HG03378 (cell line): ENCODE data around the gene ETNK1.

Experiments
- ATAC-seq: cut with Tn5 transposase; IDR thresholded peaks from one replicate; pipeline ENCODE4 v1.9.1; 2021; ENCODE audit warnings: mild to moderate bottlenecking, moderate library complexity; ENCODE audit not compliant: unreplicated experiment

ETNK1 gene

DNA sequence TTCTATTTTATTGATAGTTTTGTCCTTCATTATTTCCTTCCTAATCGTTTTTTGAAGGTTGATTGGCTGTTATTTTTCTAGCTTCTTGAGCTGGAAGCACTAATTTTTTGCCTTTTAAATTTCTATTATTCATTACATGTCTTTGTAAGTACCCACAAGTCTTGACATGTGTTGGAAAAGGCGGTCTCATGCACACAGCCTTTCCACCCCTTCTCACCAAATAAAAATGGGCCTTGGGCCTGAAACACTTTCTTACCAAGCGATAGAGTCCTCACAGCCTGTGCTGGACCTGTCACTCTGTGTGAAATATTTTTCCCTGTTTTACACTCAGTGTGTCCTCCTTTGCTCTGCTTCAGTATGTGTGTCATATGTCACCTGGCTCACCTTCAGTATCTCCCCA, 9.9 kb downstream of the ETNK1 start:
- ATAC-seq = no peak

DNA sequence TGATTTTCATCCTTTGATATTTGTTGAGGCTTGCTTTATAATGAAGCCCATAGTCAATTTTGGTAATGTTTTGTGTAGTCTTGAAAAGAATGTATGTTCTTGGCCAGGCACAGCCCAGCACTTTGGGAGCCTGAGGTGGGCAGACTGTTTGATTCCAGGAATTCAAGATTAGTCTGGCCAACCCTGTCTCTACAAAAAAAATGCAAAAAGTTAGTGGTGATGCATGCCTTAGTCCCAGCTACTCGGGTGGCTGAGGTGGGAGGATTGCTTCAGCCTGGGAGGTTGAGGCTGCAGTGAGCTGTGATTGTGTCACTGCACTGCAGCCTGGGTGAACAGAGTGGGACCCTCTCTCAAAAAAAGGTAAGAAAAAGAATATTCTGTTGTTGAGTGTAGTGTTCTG, 10.8 kb downstream of the ETNK1 start:
- no peak for ATAC-seq

DNA sequence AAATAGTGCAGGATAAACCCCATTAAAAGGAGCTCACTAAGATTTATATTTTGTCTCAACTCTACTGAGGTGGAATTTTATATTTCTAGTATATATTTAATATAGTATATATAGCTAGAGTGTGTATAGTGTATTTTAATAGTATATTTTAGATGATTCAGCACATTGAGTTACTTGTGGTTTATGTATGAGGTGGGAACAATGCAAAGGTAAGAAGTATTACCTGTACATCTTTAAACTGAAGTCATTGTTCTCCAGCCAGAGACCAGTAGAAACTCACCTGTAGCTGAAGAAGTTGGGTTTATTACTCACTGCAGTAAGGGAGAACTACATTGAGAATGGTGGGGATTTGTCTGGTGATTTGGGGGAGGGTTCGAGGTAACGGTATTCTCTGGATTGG, 15.9 kb downstream of the ETNK1 start:
- ATAC-seq = no peak

DNA sequence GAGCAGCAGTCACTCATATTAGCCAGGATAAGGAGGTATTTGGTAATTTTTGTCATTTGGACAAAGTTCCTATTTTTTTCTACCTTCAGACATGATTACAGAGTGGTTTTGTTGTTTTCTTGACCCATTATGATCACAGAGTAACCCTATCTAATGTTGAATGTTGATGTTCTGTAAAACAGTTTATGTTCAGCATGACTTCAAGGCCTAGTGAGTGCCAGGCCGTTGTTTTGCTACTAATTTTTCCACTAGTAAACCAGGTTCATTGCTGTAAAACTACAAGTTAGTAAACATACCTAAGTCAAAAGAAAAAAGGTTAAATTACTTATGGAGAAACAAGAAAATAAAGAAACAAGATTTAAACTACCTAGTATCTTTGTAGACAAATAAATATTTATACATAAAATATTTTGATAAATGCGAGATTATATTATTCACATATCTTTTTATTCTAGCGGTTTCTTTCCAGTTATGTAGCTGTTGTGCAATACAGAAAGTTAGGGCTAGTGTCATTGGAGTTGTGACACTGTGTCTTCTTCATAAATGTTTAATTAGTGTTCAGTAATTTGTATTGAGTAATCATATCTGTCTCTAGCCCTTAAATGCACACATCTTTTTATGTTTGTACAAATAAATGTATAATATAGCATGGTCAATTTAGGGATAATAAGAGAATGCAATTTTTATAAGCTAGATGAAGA, 16.5 kb downstream of the ETNK1 start:
- ATAC-seq = no peak

DNA sequence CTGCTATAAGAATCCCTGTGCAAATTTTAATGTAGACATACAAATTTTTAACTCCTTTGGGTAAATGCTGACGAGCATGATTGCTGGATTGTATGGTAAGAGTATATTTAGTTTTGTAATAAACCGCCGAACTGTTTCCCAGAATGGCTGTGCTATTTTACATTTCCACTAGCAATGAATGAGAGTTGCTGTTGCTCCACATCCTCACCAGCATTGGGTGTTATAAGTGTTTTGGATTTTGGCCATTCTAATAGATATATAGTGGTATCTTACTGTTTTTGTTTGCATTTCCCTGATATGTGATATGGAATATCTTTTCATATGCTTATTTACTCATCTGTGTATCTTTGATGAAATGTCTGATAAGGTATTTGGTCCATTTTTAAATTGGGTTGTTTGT, 23.7 kb downstream of the ETNK1 start:
- ATAC-seq = no peak

DNA sequence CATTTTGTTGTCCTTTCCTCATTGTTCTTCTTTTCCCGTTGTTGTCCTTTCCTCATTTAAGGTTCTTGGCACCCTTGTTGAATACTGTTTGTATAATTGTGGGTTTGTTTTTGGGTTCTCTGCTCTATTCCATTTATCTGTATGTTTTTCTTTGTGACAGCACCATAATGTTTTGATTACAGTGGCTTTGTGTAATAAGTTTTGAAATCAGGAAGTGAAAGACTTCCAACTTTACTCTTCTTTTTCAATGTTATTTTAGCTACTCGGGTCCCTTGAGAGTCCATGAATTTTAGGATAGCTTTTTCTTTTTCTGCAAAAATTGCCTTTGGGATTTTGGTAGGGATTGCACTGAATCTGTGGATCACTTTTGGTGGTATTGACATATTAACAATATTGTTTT, 28.1 kb downstream of the ETNK1 start:
- no peak for ATAC-seq

DNA sequence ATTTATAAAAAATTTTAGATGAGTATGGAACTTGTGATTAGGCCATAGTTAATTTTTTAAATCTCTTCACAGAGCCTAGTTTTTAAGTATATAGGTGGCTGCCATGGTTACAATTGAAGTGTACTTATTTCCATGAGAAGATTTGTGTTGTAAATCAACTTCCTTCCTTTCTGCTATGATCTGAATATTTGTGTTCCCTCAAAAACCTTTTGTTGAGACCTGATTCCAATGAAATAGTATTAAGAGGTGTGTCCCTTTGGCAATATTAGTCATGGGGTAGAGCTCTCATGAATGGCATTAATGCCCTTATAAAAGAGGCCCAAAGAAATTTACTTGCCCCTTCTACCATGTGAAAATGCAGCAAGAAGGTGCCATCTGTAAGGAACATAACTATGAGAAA, 28.8 kb downstream of the ETNK1 start:
- no peak for ATAC-seq

DNA sequence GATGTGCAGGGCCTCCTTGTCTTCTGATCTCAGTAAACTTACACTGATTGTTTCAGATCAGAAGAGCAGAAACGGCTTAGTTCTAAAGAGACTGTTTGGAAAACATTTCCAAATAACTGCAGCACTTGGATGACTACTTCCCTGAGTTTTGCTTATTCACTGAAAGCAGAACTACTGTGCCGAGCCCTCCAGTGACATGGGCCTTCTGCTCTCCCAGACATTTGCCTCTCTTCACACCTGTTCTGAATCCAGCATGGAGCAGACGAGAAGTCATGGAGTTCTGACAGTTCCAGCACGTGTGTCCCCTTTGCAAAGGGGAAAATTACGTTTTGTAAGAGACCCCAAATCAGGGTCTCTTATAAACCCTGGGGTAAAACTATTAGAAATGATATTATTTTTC, 31.4 kb downstream of the ETNK1 start:
- ATAC-seq = no peak

DNA sequence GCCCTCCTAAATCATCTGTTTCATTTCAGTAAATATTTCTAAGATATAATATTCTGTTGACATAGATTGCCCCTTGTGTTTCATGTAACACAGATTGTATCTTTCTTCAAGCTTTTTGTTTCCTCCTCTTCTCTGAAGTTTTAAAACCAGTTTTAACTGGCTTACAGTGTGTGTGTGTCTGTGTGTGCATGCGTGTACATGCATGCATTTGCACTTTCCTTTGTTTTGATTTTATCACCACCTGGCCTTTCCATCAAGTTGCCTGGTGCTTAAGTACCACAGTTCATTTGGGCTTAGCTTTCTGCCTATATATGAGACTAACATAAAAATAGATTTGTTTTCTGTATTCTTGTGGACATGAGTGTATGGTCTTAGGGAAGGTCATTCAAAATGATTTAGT, 31.9 kb downstream of the ETNK1 start:
- no peak for ATAC-seq

DNA sequence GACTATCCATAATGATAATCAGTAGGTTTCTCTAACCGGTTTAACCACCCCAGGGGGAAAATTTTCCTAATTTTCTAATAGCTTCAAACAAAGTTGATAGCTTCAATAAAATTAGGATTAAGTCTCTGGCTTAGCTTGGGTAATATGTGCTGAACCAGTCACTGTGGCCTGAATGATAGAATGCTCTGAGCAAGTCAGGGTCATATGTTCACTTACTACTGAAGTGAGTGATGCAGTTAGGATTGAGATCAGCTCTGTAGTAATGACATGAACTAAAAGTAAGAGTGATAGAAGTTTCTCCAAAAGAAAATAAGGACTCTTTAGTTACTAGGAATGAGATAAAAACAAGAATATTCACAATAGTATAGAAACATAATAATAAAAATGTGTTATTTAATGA, 32.6 kb downstream of the ETNK1 start:
- no peak for ATAC-seq

DNA sequence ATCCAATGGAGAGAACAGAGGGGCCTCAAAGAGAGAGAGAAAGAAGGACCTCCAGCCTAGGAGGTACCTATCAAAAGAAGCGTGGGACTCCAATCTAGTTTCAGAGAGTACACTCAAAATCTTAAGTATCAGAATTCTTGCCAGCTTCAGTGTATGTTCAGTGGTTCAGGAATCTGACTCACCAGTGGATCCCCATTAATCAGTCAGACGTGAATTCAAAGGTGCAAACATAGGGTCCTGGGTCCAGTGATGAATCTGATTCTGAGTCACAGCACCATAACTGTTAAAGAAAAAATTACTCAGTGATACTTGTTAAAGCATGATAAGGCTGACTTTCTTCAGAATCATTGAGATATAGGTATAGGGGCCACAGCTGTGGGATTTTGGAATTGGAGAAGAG, 33.2 kb downstream of the ETNK1 start:
- ATAC-seq = peak; percentile 58

DNA sequence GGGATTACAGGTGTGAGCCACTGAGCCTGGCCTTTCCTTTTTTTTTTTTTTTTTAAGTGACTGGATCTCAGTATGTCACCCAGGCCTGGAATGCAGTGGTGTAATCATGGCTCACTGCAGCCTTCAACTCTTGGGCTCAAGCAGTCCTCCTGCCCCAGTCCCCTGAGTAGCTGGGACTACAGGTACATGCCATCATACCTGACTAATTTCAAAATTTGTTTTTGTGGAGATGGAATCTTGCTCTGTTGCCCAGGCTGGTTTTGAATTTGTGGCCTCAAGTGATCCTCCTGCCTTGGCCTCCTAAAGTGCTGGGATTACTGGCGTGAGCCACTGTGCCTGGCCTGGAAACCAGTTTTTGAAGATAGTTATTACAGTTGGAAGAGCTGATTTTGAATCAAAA, 37.4 kb downstream of the ETNK1 start:
- no peak for ATAC-seq

DNA sequence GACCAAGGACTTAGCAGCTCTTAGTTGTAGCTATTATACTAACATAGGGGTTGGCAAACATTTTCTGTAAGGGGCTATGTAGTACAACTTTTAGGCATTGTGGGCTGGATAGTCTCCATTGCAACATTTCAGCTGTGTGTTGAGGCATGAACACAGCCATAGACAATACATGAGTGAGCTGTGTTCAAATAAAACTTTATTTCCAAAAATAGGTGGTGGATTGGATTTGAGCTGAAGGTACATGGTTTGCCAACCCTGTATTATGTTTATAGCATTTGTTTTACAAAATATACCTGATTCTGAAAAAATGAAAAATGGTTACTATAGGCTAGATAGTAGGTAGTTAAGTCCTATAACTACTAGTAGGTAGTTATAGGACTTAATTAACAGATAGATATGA, 40.5 kb downstream of the ETNK1 start:
- no peak for ATAC-seq

DNA sequence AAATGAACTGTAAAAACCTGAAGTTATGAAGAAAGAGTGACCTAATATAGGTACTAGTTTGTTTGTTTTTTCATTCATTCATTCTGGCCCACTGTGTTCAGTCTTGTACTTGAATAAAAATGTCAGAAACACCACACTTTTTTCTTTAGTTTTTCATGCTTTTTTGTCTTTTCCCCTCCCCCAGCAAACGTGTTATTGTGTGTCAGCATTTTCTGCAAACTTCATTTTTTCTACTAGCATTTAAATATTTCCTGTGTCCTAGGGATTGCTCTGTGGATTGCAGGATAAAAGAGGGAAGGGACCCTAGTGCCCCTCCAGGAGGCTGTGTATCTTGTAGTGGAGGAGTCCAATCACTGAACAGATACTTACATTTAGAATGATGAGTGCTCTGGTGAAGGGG, 42.2 kb downstream of the ETNK1 start:
- no peak for ATAC-seq

DNA sequence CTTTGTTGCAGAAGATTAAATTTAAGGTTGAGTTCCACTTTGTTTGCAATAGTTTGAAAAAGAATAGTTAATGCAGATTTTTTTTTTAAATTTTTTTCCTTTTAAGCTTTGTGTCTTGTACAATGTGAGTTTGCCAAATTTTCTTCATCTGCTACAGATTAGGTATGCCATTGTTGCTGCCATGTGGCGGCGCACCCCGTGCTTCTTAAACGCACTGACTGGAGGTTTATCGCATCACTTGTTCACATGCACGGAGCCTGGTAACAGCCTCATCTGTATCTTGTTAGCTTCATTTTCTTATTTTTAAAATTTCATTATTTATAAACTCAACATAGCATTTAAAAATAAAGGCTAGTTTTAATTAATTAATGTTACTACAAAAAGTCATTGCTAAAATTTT, 43.5 kb downstream of the ETNK1 start:
- no peak for ATAC-seq

DNA sequence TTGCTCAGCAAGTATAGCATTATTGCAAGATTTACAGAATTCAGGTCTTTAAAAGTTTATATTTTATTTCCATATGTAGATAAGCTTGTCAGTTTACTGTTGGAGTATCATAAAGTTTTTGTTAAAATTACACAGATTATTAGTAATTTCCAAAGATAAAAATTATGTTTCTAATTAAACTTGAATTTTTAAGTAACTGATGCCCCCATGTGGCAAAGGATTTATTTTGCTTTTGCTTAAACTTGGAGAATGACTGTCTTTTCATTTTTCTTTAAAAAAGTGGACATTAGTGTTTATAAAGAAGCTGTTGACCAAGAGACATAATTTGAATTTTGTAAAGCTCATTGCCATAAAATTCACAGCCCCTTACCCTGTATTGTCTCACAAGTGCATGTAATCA, 45.8 kb downstream of the ETNK1 start:
- no peak for ATAC-seq

DNA sequence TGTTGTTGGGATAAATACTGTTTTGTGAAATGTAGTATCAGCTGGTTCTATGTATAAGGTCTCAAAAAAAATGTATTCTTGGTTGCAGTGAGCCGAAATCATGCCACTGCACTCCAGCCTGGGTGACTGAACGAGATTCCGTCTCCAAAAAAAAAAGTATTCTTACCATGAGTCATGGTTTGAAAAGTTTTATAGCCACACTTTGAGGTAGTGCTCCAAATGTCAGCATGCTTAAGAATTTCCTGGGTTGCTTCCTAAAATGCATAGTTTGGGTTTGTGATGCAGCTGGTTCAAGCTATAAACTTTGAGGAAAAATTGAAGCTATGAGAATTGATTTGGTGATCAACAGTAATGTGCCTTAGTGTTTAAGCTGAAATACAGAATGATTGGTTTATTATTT, 48.0 kb downstream of the ETNK1 start:
- no peak for ATAC-seq

DNA sequence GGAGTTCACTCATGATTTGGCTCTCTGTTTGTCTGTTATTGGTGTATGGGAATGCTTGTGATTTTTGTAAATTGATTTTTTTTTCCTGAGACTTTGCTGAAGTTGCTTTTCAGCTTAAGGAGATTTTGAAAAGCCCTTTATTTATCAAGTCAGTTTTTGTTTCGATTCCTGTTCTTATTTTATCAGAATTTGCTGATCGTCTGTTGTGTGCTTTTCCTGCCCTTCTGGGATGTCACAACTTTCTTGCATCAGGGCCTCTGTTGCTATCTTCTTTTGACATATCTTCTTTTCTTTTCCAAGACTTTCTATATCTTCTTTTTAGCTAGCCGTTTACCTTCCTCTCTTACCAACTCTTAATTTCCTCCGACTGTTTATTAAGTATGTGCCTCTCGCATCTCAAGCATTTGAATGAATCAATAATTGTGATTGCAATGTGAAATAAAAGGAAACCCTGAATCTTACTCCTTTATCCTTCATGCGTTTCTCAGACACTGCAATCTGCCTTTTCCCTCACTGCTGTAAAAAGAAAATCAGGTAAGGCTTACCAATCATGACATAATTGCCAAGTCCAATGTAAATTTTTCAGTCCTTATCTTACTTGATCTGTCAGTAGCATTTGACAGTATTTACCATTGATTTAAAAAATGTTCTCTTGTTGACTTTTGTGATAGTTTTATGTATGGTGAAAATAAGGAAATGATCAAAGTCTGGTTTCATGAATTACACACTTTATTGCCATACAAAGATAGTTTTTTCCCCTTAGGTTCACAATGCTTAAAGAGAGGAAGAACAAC, 53.0 kb downstream of the ETNK1 start:
- no peak for ATAC-seq

DNA sequence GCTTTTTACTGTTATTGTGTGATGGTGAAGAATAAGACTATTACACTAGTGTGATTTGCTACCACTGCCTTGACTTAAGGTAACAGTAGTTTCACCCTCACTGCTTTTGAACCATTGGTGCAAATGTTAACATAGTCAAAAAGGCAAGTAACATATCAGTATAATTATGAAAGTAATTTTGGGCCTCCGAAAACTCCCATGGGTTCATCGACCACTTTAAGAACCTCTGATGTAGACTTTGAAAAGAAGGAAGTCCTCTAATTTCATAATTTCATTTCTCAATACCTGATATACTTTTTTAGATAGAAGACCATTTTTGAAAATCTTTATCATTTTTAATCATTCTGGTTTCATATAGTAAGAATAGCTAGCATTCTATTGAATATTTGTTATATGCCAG, 57.7 kb downstream of the ETNK1 start:
- ATAC-seq = peak; percentile 36

DNA sequence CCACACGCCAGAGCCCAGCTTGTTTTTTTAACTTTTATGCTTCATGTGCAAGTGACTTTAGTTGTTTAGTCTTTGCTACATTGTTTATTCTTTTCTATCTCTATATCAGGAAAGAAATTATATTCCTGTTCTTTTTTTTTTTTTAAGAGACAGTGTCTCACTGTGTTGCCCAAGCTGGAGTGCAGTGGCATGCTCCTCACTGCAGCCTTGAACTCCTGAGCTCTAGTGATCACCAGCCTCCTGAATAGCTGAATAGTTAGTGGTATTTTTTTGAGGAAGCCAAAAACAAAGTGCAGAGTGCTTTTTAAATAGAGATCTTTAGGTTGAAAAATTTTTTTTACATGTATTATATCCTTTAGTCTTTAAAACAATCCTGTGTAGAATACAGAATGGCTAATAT, 58.2 kb downstream of the ETNK1 start:
- no peak for ATAC-seq

DNA sequence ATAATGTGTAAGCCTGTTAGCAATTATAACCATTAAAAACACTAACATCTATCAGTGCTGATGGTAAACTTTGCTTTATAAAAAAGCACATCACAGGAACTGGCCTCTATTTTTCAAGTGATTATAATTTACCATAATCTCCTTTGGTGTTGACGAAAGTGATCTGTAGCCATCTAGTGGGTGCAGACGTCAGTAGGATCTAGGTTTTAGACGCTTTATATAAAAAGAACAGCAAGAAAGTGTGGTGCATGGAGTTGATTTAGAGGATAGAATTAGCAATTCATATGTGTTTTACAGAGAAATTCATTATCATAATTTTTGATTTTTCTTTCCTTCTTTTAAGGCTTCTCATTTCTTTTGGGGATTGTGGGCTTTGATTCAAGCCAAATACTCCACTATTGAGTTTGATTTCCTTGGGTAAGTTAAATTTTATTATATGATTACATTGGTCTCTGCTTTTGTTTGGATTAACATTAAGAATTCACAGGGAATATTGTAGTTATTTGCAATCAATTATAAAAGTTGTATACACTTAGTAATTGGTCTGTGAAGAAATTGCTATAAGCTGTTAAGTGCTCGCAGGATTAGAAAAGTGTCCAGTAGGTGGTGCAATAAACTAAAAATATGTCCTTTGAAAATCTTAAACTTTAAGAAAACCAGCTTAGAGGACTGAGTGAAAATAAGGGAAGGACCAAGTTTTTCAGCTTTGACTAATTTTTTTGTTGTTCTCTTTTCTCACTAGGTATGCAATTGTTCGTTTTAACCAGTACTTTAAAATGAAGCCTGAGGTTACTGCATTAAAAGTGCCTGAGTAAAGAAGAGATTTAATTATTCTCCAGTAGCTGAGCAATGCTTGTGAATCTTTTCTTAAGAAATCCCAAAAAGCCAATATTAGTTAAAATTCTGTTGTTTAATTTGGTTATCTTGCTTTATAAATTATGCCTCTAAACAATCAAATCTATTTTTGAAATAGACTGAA, 59.5 kb downstream of the ETNK1 start:
- ATAC-seq = no peak

DNA sequence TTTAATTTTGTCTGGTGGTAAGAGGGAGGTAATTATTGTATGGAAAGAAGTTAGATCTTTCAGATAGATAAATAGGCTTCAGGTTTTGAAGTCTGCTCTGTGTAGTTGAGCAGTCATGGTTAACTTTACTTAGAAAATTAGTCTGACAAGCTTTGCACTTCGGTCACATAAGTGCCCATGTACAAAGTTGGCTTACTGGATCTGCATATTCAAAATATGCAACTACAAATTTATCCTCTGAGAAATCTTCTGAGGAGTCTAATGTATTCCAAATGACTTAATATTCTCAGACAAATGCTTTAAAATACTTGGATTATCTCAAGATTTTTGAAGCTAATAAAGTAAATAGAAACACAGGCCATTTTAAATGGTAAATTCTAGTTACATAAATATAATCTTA, 61.2 kb downstream of the ETNK1 start:
- ATAC-seq = no peak
